GM18505 (cell line): ENCODE data around the gene GRIK1.
"Not testable (repeated sequence)": the region's sequence is repeated elsewhere in the genome, so short reads cannot be mapped to it uniquely, and the experiment has no call there.

Source experiments
- ATAC-seq: cut with Tn5 transposase; IDR thresholded peaks from one replicate; pipeline ENCODE4 v1.9.1; 2021; ENCODE audit not compliant: unreplicated experiment
- POLR2A ChIP-seq: IDR thresholded peaks from 4 replicates; pipeline ENCODE4 v1.6.1; 2011; ENCODE audit warnings: borderline replicate concordance; ENCODE audit not compliant: insufficient read depth, insufficient read length; ENCODE audit errors: extremely low read depth

GRIK1 gene

GRCh38 chr21:29939924-29940275 is at the start of gene GRIK1:
Gene GRIK1 (minus strand): TSS chr21:29939996.
- TF ChIP-seq POLR2A: no peak
- ATAC-seq: no peak

GRCh38 chr21:29987762-29988161 is 48.0 kb upstream of the GRIK1 start:
- TF ChIP-seq POLR2A: no peak
- no peak for ATAC-seq

DNA sequence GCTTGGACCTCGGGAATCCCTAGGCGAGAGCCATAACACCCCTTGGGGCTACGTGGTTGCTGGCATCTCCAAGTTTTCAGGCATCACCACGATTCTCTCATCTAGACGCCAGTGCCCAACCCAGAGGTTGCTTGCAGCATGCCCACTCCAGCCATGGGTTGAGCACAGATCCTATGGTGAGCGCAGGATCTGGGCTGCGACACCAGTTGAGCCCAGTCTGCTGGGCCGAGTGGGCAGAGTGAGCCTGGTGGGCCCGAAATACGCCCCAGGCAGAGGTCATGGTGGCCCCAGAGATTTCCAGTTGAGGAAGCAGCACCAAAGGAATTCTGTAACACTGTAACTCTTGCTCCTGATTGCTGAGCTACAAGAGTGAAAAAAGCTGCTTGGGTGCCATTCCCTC is 46.1 kb upstream of the GRIK1 start:
- ATAC-seq: no peak
- TF ChIP-seq POLR2A: no peak

DNA sequence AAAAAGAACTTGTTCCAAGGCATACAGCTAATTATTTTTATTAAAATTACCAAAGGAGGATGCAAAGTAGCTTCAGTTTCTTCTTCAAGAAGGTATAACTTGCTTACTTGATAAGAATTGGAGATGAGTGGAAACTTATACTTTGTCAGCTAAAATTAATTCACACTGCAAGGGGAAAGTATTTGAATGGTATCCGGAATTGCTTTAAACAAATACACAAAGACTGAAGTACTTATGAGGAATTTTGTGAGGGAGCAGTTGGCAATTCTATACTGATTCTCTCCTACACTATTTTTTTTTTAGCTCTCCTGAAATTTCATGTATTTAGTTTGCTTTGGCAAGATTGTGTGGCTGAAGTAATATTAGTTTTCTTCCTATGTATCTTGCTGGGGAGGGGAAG is 39.2 kb upstream of the GRIK1 start:
- ATAC-seq: no peak
- TF ChIP-seq POLR2A: no peak

GRCh38 chr21:29975776-29976175 is 36.0 kb upstream of the GRIK1 start:
- ATAC-seq: no peak
- TF ChIP-seq POLR2A: no peak

- no peak for TF ChIP-seq POLR2A
- no peak for ATAC-seq
Measured at GRCh38 chr21:29973258-29973657, 33.5 kb upstream of the GRIK1 start.

- TF ChIP-seq POLR2A: no peak
- ATAC-seq: no peak
Measured at GRCh38 chr21:29961291-29962027, 21.7 kb upstream of the GRIK1 start.

GRCh38 chr21:29958551-29958950 is 18.8 kb upstream of the GRIK1 start:
- no peak for TF ChIP-seq POLR2A
- ATAC-seq: no peak

DNA sequence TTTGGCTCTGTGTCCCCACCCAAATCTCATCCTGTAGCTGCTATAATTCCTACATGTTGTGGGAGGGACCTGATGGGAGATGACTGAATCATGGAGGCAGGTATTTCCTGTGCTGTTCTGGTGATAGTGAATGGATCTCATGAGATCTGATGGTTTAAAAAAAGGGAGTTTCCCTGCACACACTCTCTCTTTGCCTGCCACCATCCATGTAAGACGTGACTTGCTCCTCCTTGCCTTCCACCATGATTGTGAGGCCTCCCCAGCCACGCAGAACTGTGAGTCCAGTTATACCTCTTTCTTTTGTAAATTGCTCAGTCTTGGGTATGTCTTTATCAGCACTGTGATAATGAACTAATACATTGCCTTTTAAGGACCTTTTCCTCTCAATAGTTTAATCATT is 18.2 kb upstream of the GRIK1 start:
- not testable (repeated sequence) for ATAC-seq

GRCh38 chr21:29953690-29954089 is 13.9 kb upstream of the GRIK1 start:
- TF ChIP-seq POLR2A: no peak
- no peak for ATAC-seq

DNA sequence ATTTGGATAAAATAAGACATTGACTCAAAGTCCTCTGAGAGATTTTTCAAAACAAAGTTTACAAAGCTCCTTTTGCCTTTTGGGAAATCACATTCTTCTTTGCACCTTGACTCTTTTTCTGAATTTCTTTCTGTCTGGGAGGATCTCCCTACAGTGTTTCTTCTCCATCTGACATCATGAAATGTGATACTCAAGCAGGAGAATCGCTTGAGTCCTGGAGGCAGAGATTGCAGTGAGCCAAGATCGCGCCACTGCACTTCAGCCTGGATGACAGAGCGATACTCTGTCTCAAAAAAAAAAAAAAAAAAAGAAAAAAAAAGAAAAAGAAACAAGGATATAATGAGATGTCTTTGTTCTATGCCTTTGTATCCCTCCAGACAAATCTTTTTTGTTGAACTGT is 13.3 kb upstream of the GRIK1 start:
- ATAC-seq: no peak
- TF ChIP-seq POLR2A: no peak

DNA sequence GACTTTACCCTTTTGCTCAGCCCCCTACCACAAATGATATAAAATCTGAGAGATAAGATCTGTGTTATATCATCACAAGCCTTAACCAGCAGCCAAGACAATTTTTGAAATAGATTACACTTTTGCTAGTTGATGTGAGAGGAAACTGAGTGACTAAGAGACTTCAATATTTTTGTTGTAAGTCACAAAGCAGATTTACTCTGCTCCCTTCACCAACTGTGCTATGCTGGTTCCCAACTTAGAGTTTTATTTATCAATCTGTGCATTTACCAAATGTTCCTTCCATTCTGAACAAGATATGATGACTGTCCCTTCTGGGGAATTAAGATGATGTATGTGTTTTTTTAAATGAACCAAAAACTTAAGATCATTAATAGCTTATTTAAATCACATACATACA is 12.1 kb upstream of the GRIK1 start:
- TF ChIP-seq POLR2A: no peak
- ATAC-seq: no peak

GRCh38 chr21:29949991-29950390 is 10.2 kb upstream of the GRIK1 start:
- TF ChIP-seq POLR2A: no peak
- no peak for ATAC-seq

DNA sequence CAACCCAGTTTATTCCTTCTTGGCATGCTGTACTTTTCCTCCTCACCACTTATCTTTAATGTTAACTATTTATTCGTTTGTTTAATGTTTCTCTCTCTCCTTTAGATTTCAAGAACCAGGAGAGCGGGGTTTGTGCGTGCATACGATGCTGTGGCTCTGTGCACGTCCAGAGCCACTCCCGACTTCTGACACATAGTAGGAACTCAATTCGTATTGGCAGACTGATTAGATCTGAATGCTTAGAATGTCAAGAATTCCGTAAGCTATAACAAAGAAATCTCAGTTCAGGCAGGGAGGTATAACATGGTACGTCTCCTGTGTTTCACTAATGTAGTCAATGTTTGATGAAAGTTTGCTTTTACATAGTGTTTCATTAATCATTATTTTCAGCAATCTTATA is 7.3 kb upstream of the GRIK1 start:
- no peak for ATAC-seq

DNA sequence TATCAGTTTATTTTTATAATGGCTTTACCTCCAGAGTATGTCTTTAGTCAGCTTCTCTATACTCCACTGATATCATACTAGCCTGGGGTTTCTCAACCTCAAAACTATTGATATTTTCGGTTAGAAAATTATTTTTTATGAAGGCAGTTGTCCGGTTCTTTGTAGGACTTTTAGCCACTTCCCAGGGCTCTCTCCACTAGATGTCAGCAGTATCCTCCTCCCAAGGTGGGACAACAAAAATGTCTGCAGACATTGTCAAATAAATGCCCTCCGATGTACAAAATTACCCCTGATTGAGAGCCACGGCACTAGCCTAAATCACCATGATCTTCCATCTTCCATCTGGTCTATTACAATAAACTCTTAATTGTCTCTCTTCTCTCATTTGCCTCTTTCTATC is 4.1 kb upstream of the GRIK1 start:
- no peak for ATAC-seq
- TF ChIP-seq POLR2A: no peak

More for the DNA sequence above, 7.3 kb upstream of the GRIK1 start:
- TF ChIP-seq POLR2A: no peak
